SK-N-SH (cell line): Measurements from ENCODE around the gene RAPGEF4. TPM values are rescaled to one million over a fixed set of nuclear protein-coding genes. Genes with fewer than 3 reads are reported as not detected.
A peak's percentile ranks its signal among the peaks of the same experiment; 100 is the strongest.

ENCODE experiments used
- CTCF ChIA-PET: fragments of 300-600, 350-600 bp; formaldehyde crosslinking; extraction: SDS; loops from one replicate; lab custom pipeline; 2021; lab: Yijun Ruan, JAX
- POLR2A ChIA-PET: fragments of 350-600 bp; sonication (Branson Sonifier 250); formaldehyde crosslinking; extraction: SDS; loops from one replicate; lab custom pipeline; 2020; ENCODE audit warnings: antibody characterized with exemption, inconsistent platforms; lab: Yijun Ruan, JAX
- DNase-seq: peaks from one replicate; pipeline ENCODE4 v3.0.0; 2012
- H2AFZ ChIP-seq: fragments of 200-600 bp; sonication (generic); 2 replicates; pipeline ENCODE4 v1.8.1; 2016; ENCODE audit warnings: antibody characterized with exemption, mild to moderate bottlenecking, low read depth
- H3F3A ChIP-seq: fragments of 200-600 bp; sonication (generic); replicated peaks from 2 replicates; pipeline ENCODE3; 2016; ENCODE audit warnings: antibody characterized with exemption, mild to moderate bottlenecking; ENCODE audit not compliant: insufficient read depth
- H3K27ac ChIP-seq, 2 experiments: fragments of 200-500 bp in 1 of 2; fragments of 200-600 bp in 1 of 2; sonication (Bioruptor generic) in 1 of 2; sonication (generic), shearing (Covaris generic) in 1 of 2; 2 replicates each; pipeline versions ENCODE4 v1.5.1 to v1.6.1; 2014 to 2016; ENCODE audit warnings: low read depth in 2 of 2, inconsistent platforms in 1 of 2, low read length in 1 of 2, mild to moderate bottlenecking in 1 of 2, mixed read lengths in 1 of 2
- H3K27me3 ChIP-seq: fragments of 200-600 bp; sonication (generic), shearing (Covaris generic); 2 replicates; pipeline ENCODE4 v1.6.1; 2016; ENCODE audit warnings: mixed run types; ENCODE audit not compliant: insufficient read depth
- H3K36me3 ChIP-seq, 2 experiments: fragments of 200-500 bp in 1 of 2; fragments of 200-600 bp in 1 of 2; sonication (Bioruptor generic) in 1 of 2; sonication (generic) in 1 of 2; replicated peaks in 1 of 2; 2 replicates each; pipeline versions ENCODE3 to v1.5.1; 2014 to 2016; ENCODE audit warnings: low read length in 1 of 2, mild to moderate bottlenecking in 1 of 2; ENCODE audit not compliant: insufficient read depth in 2 of 2, control insufficient read depth in 1 of 2
- H3K4me1 ChIP-seq, 2 experiments: fragments of 200-500 bp in 1 of 2; fragments of 200-600 bp in 1 of 2; sonication (Bioruptor generic) in 1 of 2; sonication (generic), shearing (Covaris generic) in 1 of 2; 2 replicates each; pipeline versions ENCODE4 v1.5.1 to v1.6.1; 2014 to 2016; ENCODE audit warnings: low read depth in 1 of 2, low read length in 1 of 2, mixed run types in 1 of 2; ENCODE audit not compliant: insufficient read depth in 2 of 2, control insufficient read depth in 1 of 2
- H3K4me2 ChIP-seq: fragments of 200-600 bp; sonication (generic), shearing (Covaris generic); 2 replicates; pipeline ENCODE4 v1.6.1; 2017; ENCODE audit warnings: mixed run types
- H3K4me3 ChIP-seq, 2 experiments: fragments of 200-500 bp in 1 of 2; fragments of 200-600 bp in 1 of 2; sonication (Bioruptor generic) in 1 of 2; sonication (generic), shearing (Covaris generic) in 1 of 2; 2 replicates each; pipeline versions ENCODE4 v1.5.1 to v1.8.1; 2014 to 2016; ENCODE audit warnings: low read depth in 2 of 2, inconsistent platforms in 1 of 2, low read length in 1 of 2, mild to moderate bottlenecking in 1 of 2, mixed read lengths in 1 of 2, moderate library complexity in 1 of 2
- H3K79me2 ChIP-seq: fragments of 200-600 bp; sonication (generic); 2 replicates; pipeline ENCODE4 v1.8.1; 2017; ENCODE audit warnings: mild to moderate bottlenecking; ENCODE audit not compliant: insufficient read depth
- H3K9ac ChIP-seq: fragments of 200-600 bp; sonication (generic); 2 replicates; pipeline ENCODE4 v1.6.1; 2017; ENCODE audit warnings: mixed run types
- H3K9me2 ChIP-seq: fragments of 200-600 bp; sonication (generic); 2 replicates; pipeline ENCODE4 v1.6.1; 2017; ENCODE audit warnings: mixed run types
- H3K9me3 ChIP-seq: fragments of 200-600 bp; sonication (generic); 2 replicates; pipeline ENCODE4 v1.6.1; 2017; ENCODE audit warnings: mixed run types, mild to moderate bottlenecking, moderate library complexity
- H4K20me1 ChIP-seq: fragments of 200-600 bp; sonication (generic); 2 replicates; pipeline ENCODE4 v1.6.1; 2017; ENCODE audit warnings: mild to moderate bottlenecking, mixed run types; ENCODE audit not compliant: insufficient read depth
- CHD2 ChIP-seq: fragments of 150-350 bp; IDR thresholded peaks from 2 replicates; pipeline ENCODE4 v1.6.1; 2018; ENCODE audit warnings: low read length; ENCODE audit not compliant: partially characterized antibody
- ELF1 ChIP-seq: IDR thresholded peaks from 2 replicates; pipeline ENCODE4 v1.4.0; 2012
- EP300 ChIP-seq, 2 experiments: IDR thresholded peaks; 2 replicates each; pipeline versions ENCODE4 v1.4.0 to v1.6.1; 2012; ENCODE audit warnings: borderline replicate concordance in 1 of 2, low read depth in 1 of 2, low read length in 1 of 2
- EZH2phosphoT487 ChIP-seq: fragments of 200-600 bp; sonication (generic); IDR thresholded peaks from 2 replicates; pipeline ENCODE4 v1.6.1; 2017; ENCODE audit warnings: low read depth, mixed run types, mild to moderate bottlenecking, antibody characterized with exemption, moderate library complexity, borderline replicate concordance
- FOSL2 ChIP-seq: IDR thresholded peaks from 2 replicates; pipeline ENCODE4 v1.4.0; 2012; ENCODE audit warnings: low read depth, mild to moderate bottlenecking, moderate library complexity, borderline replicate concordance
- FOXM1 ChIP-seq: IDR thresholded peaks from 2 replicates; pipeline ENCODE4 v1.4.0; 2012; ENCODE audit warnings: low read depth, mild to moderate bottlenecking
- MXI1 ChIP-seq: IDR thresholded peaks from 2 replicates; pipeline ENCODE4 v1.6.1; 2012; ENCODE audit warnings: mild to moderate bottlenecking, low read depth, low read length, improper control_type of control experiment
- NFIC ChIP-seq: IDR thresholded peaks from 2 replicates; pipeline ENCODE4 v1.4.0; 2012; ENCODE audit warnings: borderline replicate concordance
- NRF1 ChIP-seq: IDR thresholded peaks from 2 replicates; pipeline ENCODE4 v1.6.1; 2012; ENCODE audit warnings: low read depth, mild to moderate bottlenecking, low read length
- RAD21 ChIP-seq: IDR thresholded peaks from 2 replicates; pipeline ENCODE4 v1.6.1; 2012; ENCODE audit warnings: mild to moderate bottlenecking, low read length
- RCOR1 ChIP-seq: fragments of 150-350 bp; IDR thresholded peaks from 2 replicates; pipeline ENCODE4 v1.6.1; 2017; ENCODE audit warnings: antibody characterized with exemption, low read length
- RXRA ChIP-seq: IDR thresholded peaks from 2 replicates; pipeline ENCODE4 v1.4.0; 2012; ENCODE audit warnings: low read depth, mild to moderate bottlenecking, borderline replicate concordance
- SIN3A ChIP-seq: IDR thresholded peaks from 2 replicates; pipeline ENCODE4 v1.6.1; 2012; ENCODE audit warnings: low read depth, mild to moderate bottlenecking, low read length, moderate library complexity, borderline replicate concordance
- TAF1 ChIP-seq: IDR thresholded peaks from 2 replicates; pipeline ENCODE4 v1.6.1; 2012; ENCODE audit warnings: low read depth, mild to moderate bottlenecking, low read length, moderate library complexity, borderline replicate concordance
- TCF12 ChIP-seq: IDR thresholded peaks from 2 replicates; pipeline ENCODE4 v1.4.0; 2012
- ZBTB33 ChIP-seq: IDR thresholded peaks from 2 replicates; pipeline ENCODE4 v1.4.0; 2012; ENCODE audit warnings: low read depth, borderline replicate concordance
- WGBS: methylation state at CpG from one replicate; pipeline ENCODE4 v1.1.6; 2017; ENCODE audit warnings: low lambda C conversion rate; 5-methylcytosine and 5-hydroxymethylcytosine counted together
- polyA plus RNA-seq, 3 experiments: library from polyadenylated mRNA; depleted of rRNA; stranded (reverse); fragments of >200 nt; gene quantifications; 2 replicates each; pipeline ENCODE4 v1.2.3, GENCODE V29; 2012
- TF ChIP-seq, protein P1 (sequence below): IDR thresholded peaks from 2 replicates; pipeline ENCODE4 v1.4.0; 2012; ENCODE audit warnings: low read depth
- TF ChIP-seq, protein P2 (sequence below): IDR thresholded peaks from 2 replicates; pipeline ENCODE4 v1.6.1; 2012; ENCODE audit warnings: mild to moderate bottlenecking, low read depth, low read length, moderate library complexity
- TF ChIP-seq, protein P3 (sequence below): IDR thresholded peaks from 2 replicates; pipeline ENCODE4 v1.4.0; 2012; ENCODE audit warnings: low read depth, borderline replicate concordance

The RAPGEF4 gene
- polyA plus RNA-seq, 1 of the 3 experiments (the other 2 are of a cell fraction), result 0.30 TPM

- POLR2A ChIA-PET, result no interaction called here
- WGBS, result 66% methylated on average over 4 of the region's 4 CpGs
- no peak overlapping the region for H3K4me3 ChIP-seq
- H3K27me3 ChIP-seq, result peaks cover 29% of the 10 kb centered on the region; the same call in 1 of the 2 replicates
- CTCF ChIA-PET, result interaction anchor here (0.9 to 7.6 kb wide), 6 partner anchors 9 to 91 kb away, joined by 3 to 55 read pairs (median 3); no protein-coding TSS in a partner anchor
- H3K36me3 ChIP-seq, result no peaks in the 10 kb centered on the region
- H3K27ac ChIP-seq, result peak overlapping the region in 1 of 2 experiments; percentile 99; a peak in 2 of 4 replicates
- no peak for TF ChIP-seq NRF1
- TF ChIP-seq, protein P1, sequence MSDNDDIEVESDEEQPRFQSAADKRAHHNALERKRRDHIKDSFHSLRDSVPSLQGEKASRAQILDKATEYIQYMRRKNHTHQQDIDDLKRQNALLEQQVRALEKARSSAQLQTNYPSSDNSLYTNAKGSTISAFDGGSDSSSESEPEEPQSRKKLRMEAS, result no peak
- no peak for TF ChIP-seq RCOR1
- TF ChIP-seq TCF12, result no peak
- no peak for TF ChIP-seq FOSL2
- no peak for TF ChIP-seq CHD2
- TF ChIP-seq, protein P2, sequence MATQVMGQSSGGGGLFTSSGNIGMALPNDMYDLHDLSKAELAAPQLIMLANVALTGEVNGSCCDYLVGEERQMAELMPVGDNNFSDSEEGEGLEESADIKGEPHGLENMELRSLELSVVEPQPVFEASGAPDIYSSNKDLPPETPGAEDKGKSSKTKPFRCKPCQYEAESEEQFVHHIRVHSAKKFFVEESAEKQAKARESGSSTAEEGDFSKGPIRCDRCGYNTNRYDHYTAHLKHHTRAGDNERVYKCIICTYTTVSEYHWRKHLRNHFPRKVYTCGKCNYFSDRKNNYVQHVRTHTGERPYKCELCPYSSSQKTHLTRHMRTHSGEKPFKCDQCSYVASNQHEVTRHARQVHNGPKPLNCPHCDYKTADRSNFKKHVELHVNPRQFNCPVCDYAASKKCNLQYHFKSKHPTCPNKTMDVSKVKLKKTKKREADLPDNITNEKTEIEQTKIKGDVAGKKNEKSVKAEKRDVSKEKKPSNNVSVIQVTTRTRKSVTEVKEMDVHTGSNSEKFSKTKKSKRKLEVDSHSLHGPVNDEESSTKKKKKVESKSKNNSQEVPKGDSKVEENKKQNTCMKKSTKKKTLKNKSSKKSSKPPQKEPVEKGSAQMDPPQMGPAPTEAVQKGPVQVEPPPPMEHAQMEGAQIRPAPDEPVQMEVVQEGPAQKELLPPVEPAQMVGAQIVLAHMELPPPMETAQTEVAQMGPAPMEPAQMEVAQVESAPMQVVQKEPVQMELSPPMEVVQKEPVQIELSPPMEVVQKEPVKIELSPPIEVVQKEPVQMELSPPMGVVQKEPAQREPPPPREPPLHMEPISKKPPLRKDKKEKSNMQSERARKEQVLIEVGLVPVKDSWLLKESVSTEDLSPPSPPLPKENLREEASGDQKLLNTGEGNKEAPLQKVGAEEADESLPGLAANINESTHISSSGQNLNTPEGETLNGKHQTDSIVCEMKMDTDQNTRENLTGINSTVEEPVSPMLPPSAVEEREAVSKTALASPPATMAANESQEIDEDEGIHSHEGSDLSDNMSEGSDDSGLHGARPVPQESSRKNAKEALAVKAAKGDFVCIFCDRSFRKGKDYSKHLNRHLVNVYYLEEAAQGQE, result no peak
- TF ChIP-seq, protein P3, sequence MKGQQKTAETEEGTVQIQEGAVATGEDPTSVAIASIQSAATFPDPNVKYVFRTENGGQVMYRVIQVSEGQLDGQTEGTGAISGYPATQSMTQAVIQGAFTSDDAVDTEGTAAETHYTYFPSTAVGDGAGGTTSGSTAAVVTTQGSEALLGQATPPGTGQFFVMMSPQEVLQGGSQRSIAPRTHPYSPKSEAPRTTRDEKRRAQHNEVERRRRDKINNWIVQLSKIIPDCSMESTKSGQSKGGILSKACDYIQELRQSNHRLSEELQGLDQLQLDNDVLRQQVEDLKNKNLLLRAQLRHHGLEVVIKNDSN, result no peak
- TF ChIP-seq TAF1, result no peak
- no peak for TF ChIP-seq ZBTB33
- TF ChIP-seq RXRA, result no peak
- TF ChIP-seq RAD21, result no peak
- TF ChIP-seq NFIC, result no peak
- TF ChIP-seq EZH2phosphoT487, result no peak
- no peak for TF ChIP-seq EP300 (IDR thresholded peaks at IDR 0.05; ENCODE audit: borderline replicate concordance in 1 of 2, low read depth in 1 of 2, low read length in 1 of 2)
- TF ChIP-seq FOXM1, result no peak
- TF ChIP-seq MXI1, result no peak
- no peak for TF ChIP-seq ELF1
- no peak for TF ChIP-seq SIN3A
- no peak overlapping the region for H2AFZ ChIP-seq
- H3K9me2 ChIP-seq, result no peaks in the 10 kb centered on the region
- no peaks in the 10 kb centered on the region for H3F3A ChIP-seq
- no peaks in the 10 kb centered on the region for H3K79me2 ChIP-seq
- H3K9me3 ChIP-seq, result no peaks in the 10 kb centered on the region
- no peak overlapping the region for H3K9ac ChIP-seq
- H3K4me1 ChIP-seq, result peaks cover 0 to 56% of the 10 kb centered on the region in 2 experiments; a peak in 2 of 4 replicates
- DNase-seq, result no peak
- H3K4me2 ChIP-seq, result no peak overlapping the region
- no peaks in the 10 kb centered on the region for H4K20me1 ChIP-seq
Observed at GRCh38 chr2:172896661-172897081, 161.0 kb downstream of the RAPGEF4 start.
